Muscle of back (tissue), 11 donors: Measurements from ENCODE around the gene DCUN1D1. TPM values are rescaled to one million over a fixed set of nuclear protein-coding genes. Genes with fewer than 3 reads are reported as not detected.

Source experiments
- DNase-seq, 3 donors: peaks; one replicate each; pipeline versions ENCODE4 v3.0.0 to v3.0.0-alpha.2; 2013
- polyA plus RNA-seq, 10 donors: library from polyadenylated mRNA; unstranded; fragments of 120-200 nt; gene quantifications; one replicate each; pipeline ENCODE4 v1.2.1, GENCODE V29; 2013; ENCODE audit not compliant: insufficient read length in 10 of 10

DCUN1D1 gene
- polyA plus RNA-seq, 10 donors, result 24.1 to 38.7 (median 35.6) TPM

- DNase-seq, result no peak
These were observed 40.0 kb downstream of the DCUN1D1 start for GRCh38 chr3:182940266-182940808.

GRCh38 chr3:182937293-182938051, 42.9 kb downstream of the DCUN1D1 start:
- DNase-seq, result no peak

GRCh38 chr3:182936918-182937285, 43.4 kb downstream of the DCUN1D1 start:
- no peak for DNase-seq

GRCh38 chr3:182936239-182936917, 44.0 kb downstream of the DCUN1D1 start:
- DNase-seq, result no peak

- DNase-seq, result no peak
These were observed 44.5 kb downstream of the DCUN1D1 start for GRCh38 chr3:182935803-182936202.

- DNase-seq, result no peak
These were observed 54.4 kb downstream of the DCUN1D1 start for GRCh38 chr3:182925944-182926337.

- peak in 1 of 3 donors; percentile 33 for DNase-seq
These were observed 54.9 kb downstream of the DCUN1D1 start for GRCh38 chr3:182925330-182925943.

- no peak for DNase-seq
These were observed 58.5 kb downstream of the DCUN1D1 start for GRCh38 chr3:182921665-182922355.

- DNase-seq, result peak in 1 of 3 donors; percentile 2
These were observed 59.7 kb downstream of the DCUN1D1 start for GRCh38 chr3:182920515-182921084.

- no peak for DNase-seq
These were observed 60.4 kb downstream of the DCUN1D1 start for GRCh38 chr3:182919866-182920357.

GRCh38 chr3:182917134-182917533, 63.2 kb downstream of the DCUN1D1 start:
- DNase-seq, result no peak

- no peak for DNase-seq
These were observed 66.0 kb downstream of the DCUN1D1 start for GRCh38 chr3:182914341-182914740.

GRCh38 chr3:182913889-182914288, 66.4 kb downstream of the DCUN1D1 start:
- DNase-seq, result no peak

GRCh38 chr3:182912474-182912873, 67.9 kb downstream of the DCUN1D1 start:
- no peak for DNase-seq

GRCh38 chr3:182911782-182912111, 68.6 kb downstream of the DCUN1D1 start:
- no peak for DNase-seq

GRCh38 chr3:182910936-182911781, 69.2 kb downstream of the DCUN1D1 start:
- no peak for DNase-seq

- no peak for DNase-seq
These were observed 70.9 kb downstream of the DCUN1D1 start for GRCh38 chr3:182909318-182910040.

GRCh38 chr3:182908471-182908870, 71.9 kb downstream of the DCUN1D1 start:
- no peak for DNase-seq

GRCh38 chr3:182906036-182906435, 74.3 kb downstream of the DCUN1D1 start:
- no peak for DNase-seq

GRCh38 chr3:182905623-182906022, 74.7 kb downstream of the DCUN1D1 start:
- no peak for DNase-seq
